GM23248 (cell line): ENCODE measurements around the gene SHISA6. TPM values are rescaled to one million over a fixed set of nuclear protein-coding genes. Genes with fewer than 3 reads are reported as not detected.

ENCODE experiments used
- DNase-seq: peaks from one replicate; pipeline ENCODE4 v3.0.0-alpha.2; 2015
- H2AFZ ChIP-seq: fragments of 200-600 bp; sonication (generic); 2 replicates; pipeline ENCODE4 v1.6.1; 2016; ENCODE audit warnings: antibody characterized with exemption
- H3F3A ChIP-seq: fragments of 200-600 bp; sonication (generic); 2 replicates; pipeline ENCODE4 v1.6.1; 2016; ENCODE audit warnings: mild to moderate bottlenecking, antibody characterized with exemption, mixed run types; ENCODE audit not compliant: insufficient read depth
- H3K27ac ChIP-seq: fragments of 200-600 bp; sonication (generic); 2 replicates; pipeline ENCODE4 v1.5.1; 2016; ENCODE audit warnings: mild to moderate bottlenecking
- H3K27me3 ChIP-seq: fragments of 200-600 bp; sonication (generic); replicated peaks from 2 replicates; pipeline ENCODE4 v1.6.1; 2016; ENCODE audit warnings: mild to moderate bottlenecking; ENCODE audit not compliant: insufficient read depth
- H3K36me3 ChIP-seq: fragments of 200-600 bp; sonication (generic); 2 replicates; pipeline ENCODE4 v1.6.1; 2016; ENCODE audit warnings: low read depth, mild to moderate bottlenecking
- H3K4me1 ChIP-seq: fragments of 200-600 bp; sonication (generic); 2 replicates; pipeline ENCODE4 v1.6.1; 2016; ENCODE audit warnings: mild to moderate bottlenecking; ENCODE audit not compliant: insufficient read depth
- H3K4me2 ChIP-seq: fragments of 200-600 bp; sonication (generic); one replicate; pipeline ENCODE4 v1.6.1; 2016; ENCODE audit warnings: mild to moderate bottlenecking; ENCODE audit not compliant: unreplicated experiment
- H3K4me3 ChIP-seq: fragments of 200-600 bp; sonication (generic); 2 replicates; pipeline ENCODE4 v1.5.1; 2016; ENCODE audit warnings: mild to moderate bottlenecking
- H3K79me2 ChIP-seq: fragments of 200-600 bp; sonication (generic); 2 replicates; pipeline ENCODE4 v1.6.1; 2016; ENCODE audit warnings: mild to moderate bottlenecking; ENCODE audit not compliant: insufficient read depth
- H3K9ac ChIP-seq: fragments of 200-600 bp; sonication (generic); 2 replicates; pipeline ENCODE4 v1.6.1; 2016; ENCODE audit warnings: mild to moderate bottlenecking
- H3K9me2 ChIP-seq: fragments of 200-600 bp; sonication (generic); 2 replicates; pipeline ENCODE4 v1.6.1; 2016; ENCODE audit warnings: mixed run types, mild to moderate bottlenecking, moderate library complexity; ENCODE audit not compliant: insufficient read depth
- H3K9me3 ChIP-seq: fragments of 200-600 bp; sonication (generic); one replicate; pipeline ENCODE4 v1.6.1; 2017; ENCODE audit warnings: low read depth
- H4K20me1 ChIP-seq: fragments of 200-600 bp; sonication (generic); 2 replicates; pipeline ENCODE4 v1.6.0; 2016; ENCODE audit not compliant: insufficient read depth
- EZH2 ChIP-seq: fragments of 200-600 bp; sonication (generic); IDR thresholded peaks from 2 replicates; pipeline ENCODE4 v1.6.1; 2018; ENCODE audit warnings: antibody characterized with exemption, mild to moderate bottlenecking; ENCODE audit not compliant: insufficient read depth, poor library complexity, severe bottlenecking
- EZH2phosphoT487 ChIP-seq: fragments of 200-600 bp; sonication (generic); IDR thresholded peaks from 2 replicates; pipeline ENCODE4 v1.6.1; 2018; ENCODE audit warnings: antibody characterized with exemption, moderate library complexity, mild to moderate bottlenecking, low read depth; ENCODE audit not compliant: insufficient read depth
- WGBS, 2 experiments: methylation state at CpG; one replicate each; pipeline ENCODE4 v1.1.6; 2015 to 2017; ENCODE audit warnings: low lambda C conversion rate in 2 of 2, low coverage in 1 of 2; ENCODE audit errors: missing lambda C conversion rate in 2 of 2; 5-methylcytosine and 5-hydroxymethylcytosine counted together
- in situ Hi-C: fragments of 300-500 bp; cut with MboI; formaldehyde crosslinking; loops from 2 replicates; pipeline ENCODE4 v1.15.0; 2020
- polyA plus RNA-seq: library from polyadenylated mRNA; unstranded; fragments of >200 nt; fragmentation: Nextera tagmentation; extraction: Ambion mirVana; gene quantifications from 2 replicates; pipeline ENCODE4 v1.2.1, GENCODE V29; 2016
- total RNA-seq: library from RNA; depleted of rRNA; stranded (reverse); fragments of >200 nt; shearing (Covaris generic); gene quantifications from 2 replicates; pipeline ENCODE4 v1.2.3, GENCODE V29; 2014

Gene SHISA6
- total and polyA plus RNA-seq, 2 experiments from 2014 or later, result not detected

DNA sequence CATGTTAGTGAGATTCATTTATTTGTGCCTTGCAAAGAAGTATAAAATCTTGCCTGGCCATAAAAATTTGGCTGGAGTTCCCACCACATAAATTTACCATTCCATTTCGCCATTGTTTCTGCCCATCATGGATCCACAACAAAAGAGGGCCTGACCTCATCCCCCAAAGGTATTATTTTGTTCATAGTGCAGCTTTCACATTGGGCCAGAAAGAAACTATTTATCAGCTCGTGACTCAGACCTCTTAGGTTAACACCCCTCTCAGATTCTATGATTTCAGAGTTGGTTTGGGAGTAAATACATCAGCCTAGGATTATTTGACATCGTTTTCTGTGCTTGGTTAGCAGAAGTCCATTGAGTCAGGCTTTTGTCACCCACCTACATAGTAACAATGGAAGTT is 108.1 kb downstream of the SHISA6 start:
- no peak overlapping the region for H3K4me2 ChIP-seq
- H3K27me3 ChIP-seq, result no peaks in the 10 kb centered on the region
- in situ Hi-C loops, result no loop called here
- no peak overlapping the region for H3K4me3 ChIP-seq
- no peaks in the 10 kb centered on the region for H3F3A ChIP-seq
- H3K4me1 ChIP-seq, result no peaks in the 10 kb centered on the region
- no peaks in the 10 kb centered on the region for H3K36me3 ChIP-seq
- H3K9ac ChIP-seq, result no peak overlapping the region
- no peaks in the 10 kb centered on the region for H3K9me2 ChIP-seq
- no peaks in the 10 kb centered on the region for H3K9me3 ChIP-seq
- H3K27ac ChIP-seq, result no peak overlapping the region
- H3K79me2 ChIP-seq, result no peaks in the 10 kb centered on the region
- 3% methylated on average over 3 of the region's 3 CpGs for WGBS, 2 experiments
- no peaks in the 10 kb centered on the region for H4K20me1 ChIP-seq
- no peak for TF ChIP-seq EZH2
- no peak for TF ChIP-seq EZH2phosphoT487
- no peak for DNase-seq
- no peak overlapping the region for H2AFZ ChIP-seq

- no peak for DNase-seq
- in situ Hi-C loops, result no loop called here
- H3K4me1 ChIP-seq, result no peaks in the 10 kb centered on the region
- H3K4me3 ChIP-seq, result no peak overlapping the region
- no peaks in the 10 kb centered on the region for H3K9me2 ChIP-seq
- H3K9ac ChIP-seq, result no peak overlapping the region
- WGBS, 2 experiments, result 41 to 44% methylated on average over 2 of the region's 2 CpGs
- H3K79me2 ChIP-seq, result no peaks in the 10 kb centered on the region
- H3K9me3 ChIP-seq, result no peaks in the 10 kb centered on the region
- H3F3A ChIP-seq, result no peaks in the 10 kb centered on the region
- no peak overlapping the region for H2AFZ ChIP-seq
- TF ChIP-seq EZH2phosphoT487 (no peak), EZH2 (no peak)
- H3K4me2 ChIP-seq, result no peak overlapping the region
- no peaks in the 10 kb centered on the region for H4K20me1 ChIP-seq
- H3K36me3 ChIP-seq, result no peaks in the 10 kb centered on the region
- no peaks in the 10 kb centered on the region for H3K27me3 ChIP-seq
- no peak overlapping the region for H3K27ac ChIP-seq
Observed at GRCh38 chr17:11351479-11351878, 110.5 kb downstream of the SHISA6 start.

- H3K9ac ChIP-seq, result no peak overlapping the region
- H3K4me2 ChIP-seq, result no peak overlapping the region
- H4K20me1 ChIP-seq, result no peaks in the 10 kb centered on the region
- in situ Hi-C loops, result no loop called here
- H3K4me3 ChIP-seq, result no peak overlapping the region
- WGBS, 2 experiments, result 15 to 21% methylated on average over 5 of the region's 5 CpGs
- H3K4me1 ChIP-seq, result no peaks in the 10 kb centered on the region
- H3F3A ChIP-seq, result no peaks in the 10 kb centered on the region
- H2AFZ ChIP-seq, result no peak overlapping the region
- H3K9me2 ChIP-seq, result no peaks in the 10 kb centered on the region
- DNase-seq, result no peak
- H3K79me2 ChIP-seq, result no peaks in the 10 kb centered on the region
- TF ChIP-seq EZH2, result no peak
- TF ChIP-seq EZH2phosphoT487, result no peak
- H3K36me3 ChIP-seq, result no peaks in the 10 kb centered on the region
- no peaks in the 10 kb centered on the region for H3K27me3 ChIP-seq
- no peaks in the 10 kb centered on the region for H3K9me3 ChIP-seq
- H3K27ac ChIP-seq, result no peak overlapping the region
Observed at GRCh38 chr17:11353601-11354000, 112.6 kb downstream of the SHISA6 start.

DNA sequence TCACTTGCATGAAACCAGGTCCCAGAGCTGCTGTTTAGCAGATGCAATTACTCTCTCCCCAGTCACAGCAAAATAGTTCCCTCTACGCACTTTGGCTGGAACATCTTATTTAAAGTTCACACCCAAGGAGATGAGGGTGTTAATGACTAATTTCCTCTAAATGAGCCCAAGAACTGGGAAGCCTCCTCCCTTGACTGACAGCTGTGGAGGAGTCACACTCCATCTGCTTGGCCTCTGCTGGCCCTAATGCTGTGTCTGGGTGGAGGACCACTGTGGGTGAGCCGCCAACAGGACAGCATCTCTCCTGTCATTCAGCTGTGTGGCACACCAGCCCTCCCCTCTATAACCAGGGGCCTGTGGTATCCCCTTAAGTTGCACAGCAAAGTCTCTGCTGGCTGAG is 115.4 kb downstream of the SHISA6 start:
- Histone ChIP-seq H3F3A (no peaks in the 10 kb centered on the region), H3K4me3 (no peak overlapping the region), H3K4me1 (no peaks in the 10 kb centered on the region), H3K4me2 (no peak overlapping the region), H4K20me1 (no peaks in the 10 kb centered on the region), H3K9me3 (no peaks in the 10 kb centered on the region), H3K79me2 (no peaks in the 10 kb centered on the region), H3K9me2 (no peaks in the 10 kb centered on the region), H3K36me3 (no peaks in the 10 kb centered on the region), H3K27me3 (no peaks in the 10 kb centered on the region), H2AFZ (no peak overlapping the region), H3K27ac (no peak overlapping the region), H3K9ac (no peak overlapping the region)
- no peak for TF ChIP-seq EZH2
- no peak for TF ChIP-seq EZH2phosphoT487
- in situ Hi-C loops, result no loop called here
- WGBS, 2 experiments, result 17 to 22% methylated on average over 2 of the region's 2 CpGs
- DNase-seq, result no peak

GRCh38 chr17:11363565-11364117 is 122.6 kb downstream of the SHISA6 start:
- Histone ChIP-seq H4K20me1 (no peaks in the 10 kb centered on the region), H3K9me3 (no peaks in the 10 kb centered on the region), H3K36me3 (no peaks in the 10 kb centered on the region), H3F3A (no peaks in the 10 kb centered on the region), H3K27ac (no peak overlapping the region), H3K4me3 (no peak overlapping the region), H3K27me3 (no peaks in the 10 kb centered on the region), H2AFZ (no peak overlapping the region), H3K9me2 (no peaks in the 10 kb centered on the region), H3K9ac (no peak overlapping the region), H3K79me2 (no peaks in the 10 kb centered on the region), H3K4me1 (no peaks in the 10 kb centered on the region), H3K4me2 (no peak overlapping the region)
- no peak for DNase-seq
- 16 to 20% methylated on average over 5 of the region's 5 CpGs for WGBS, 2 experiments
- no peak for TF ChIP-seq EZH2
- in situ Hi-C loops, result no loop called here
